Activated CD4-positive, alpha-beta memory T cell treated with anti-CD3 and anti-CD28 coated beads for 36 hours (primary cell): ENCODE measurements around the gene NUDT4B. TPM values are rescaled to one million over a fixed set of nuclear protein-coding genes. Genes with fewer than 3 reads are reported as not detected.
A peak's percentile ranks its signal among the peaks of the same experiment; 100 is the strongest.
"Not testable (repeated sequence)": the region's sequence is repeated elsewhere in the genome, so short reads cannot be mapped to it uniquely, and the experiment has no call there.

Experiments used
- CTCF ChIA-PET: fragments of 350-600 bp; sonication (Branson Sonifier 250); formaldehyde crosslinking; loops from one replicate; lab custom pipeline; 2021; ENCODE audit warnings: antibody characterized with exemption, inconsistent platforms; lab: Charles Lee
- POLR2A ChIA-PET: fragments of 350-600 bp; sonication (Branson Sonifier 250); formaldehyde crosslinking; loops from one replicate; lab custom pipeline; 2021; ENCODE audit warnings: antibody characterized with exemption; lab: Charles Lee
- DNase-seq: peaks from one replicate; pipeline ENCODE4 v3.0.0-alpha.2; 2020
- H3K27ac Mint-ChIP-seq: one replicate; pipeline ENCODE4 v1.8.0; 2021; ENCODE audit warnings: mixed read lengths
- H3K27me3 Mint-ChIP-seq: one replicate; pipeline ENCODE4 v1.8.0; 2021; ENCODE audit warnings: mixed read lengths
- H3K36me3 Mint-ChIP-seq: one replicate; pipeline ENCODE4 v1.8.0; 2021; ENCODE audit warnings: mixed read lengths
- H3K4me1 Mint-ChIP-seq: one replicate; pipeline ENCODE4 v1.8.0; 2021; ENCODE audit warnings: low read depth, mixed read lengths
- H3K4me3 Mint-ChIP-seq: one replicate; pipeline ENCODE4 v1.8.0; 2021; ENCODE audit warnings: mild to moderate bottlenecking, mixed read lengths
- H3K9me3 Mint-ChIP-seq: one replicate; pipeline ENCODE4 v1.8.0; 2021; ENCODE audit warnings: mixed read lengths
- intact Hi-C: fragments of 100-400 bp; cut with micrococcal nuclease; formaldehyde crosslinking; loops from one replicate; pipeline ENCODE4 v1.15.1; 2023
- total RNA-seq, 2 experiments: library from RNA; stranded (reverse); gene quantifications; one replicate each; pipeline ENCODE4 v1.2.3, GENCODE V29; 2021

The NUDT4B gene
- total RNA-seq, 2 experiments from 2014 or later: 0.43 to 0.53 TPM

GRCh38 chr1:148756231-148756630 is 7.7 kb downstream of the NUDT4B start:
- H3K9me3 Mint-ChIP-seq, H3K27ac Mint-ChIP-seq, H3K36me3 Mint-ChIP-seq, H3K27me3 Mint-ChIP-seq, CTCF ChIA-PET, DNase-seq, H3K4me3 Mint-ChIP-seq, intact Hi-C loops, POLR2A ChIA-PET, H3K4me1 Mint-ChIP-seq: not testable (repeated sequence)

- H3K36me3 Mint-ChIP-seq, H3K4me3 Mint-ChIP-seq, H3K27ac Mint-ChIP-seq, H3K9me3 Mint-ChIP-seq, intact Hi-C loops, H3K27me3 Mint-ChIP-seq, CTCF ChIA-PET, POLR2A ChIA-PET, H3K4me1 Mint-ChIP-seq, DNase-seq: not testable (repeated sequence)
Measured at GRCh38 chr1:148757446-148757845, 8.9 kb downstream of the NUDT4B start.

- H3K9me3 Mint-ChIP-seq, CTCF ChIA-PET, H3K27ac Mint-ChIP-seq, DNase-seq, H3K4me1 Mint-ChIP-seq, H3K27me3 Mint-ChIP-seq, H3K36me3 Mint-ChIP-seq, intact Hi-C loops, POLR2A ChIA-PET, H3K4me3 Mint-ChIP-seq: not testable (repeated sequence)
Measured at GRCh38 chr1:148758412-148758811, 9.8 kb downstream of the NUDT4B start.

GRCh38 chr1:148758925-148759324 is 10.4 kb downstream of the NUDT4B start:
- H3K4me3 Mint-ChIP-seq, H3K4me1 Mint-ChIP-seq, intact Hi-C loops, H3K9me3 Mint-ChIP-seq, H3K27me3 Mint-ChIP-seq, POLR2A ChIA-PET, H3K36me3 Mint-ChIP-seq, CTCF ChIA-PET, DNase-seq, H3K27ac Mint-ChIP-seq: not testable (repeated sequence)

GRCh38 chr1:148759749-148760148 is 11.2 kb downstream of the NUDT4B start:
- CTCF ChIA-PET, H3K4me1 Mint-ChIP-seq, H3K27ac Mint-ChIP-seq, H3K9me3 Mint-ChIP-seq, POLR2A ChIA-PET, intact Hi-C loops, H3K36me3 Mint-ChIP-seq, H3K4me3 Mint-ChIP-seq, H3K27me3 Mint-ChIP-seq: not testable (repeated sequence)
- peak; percentile 63 for DNase-seq

- H3K27ac Mint-ChIP-seq, intact Hi-C loops, CTCF ChIA-PET, H3K4me3 Mint-ChIP-seq, H3K36me3 Mint-ChIP-seq, H3K9me3 Mint-ChIP-seq, H3K27me3 Mint-ChIP-seq, H3K4me1 Mint-ChIP-seq, DNase-seq, POLR2A ChIA-PET: not testable (repeated sequence)
Measured at GRCh38 chr1:148760206-148760605, 11.6 kb downstream of the NUDT4B start.

- H3K27me3 Mint-ChIP-seq, H3K27ac Mint-ChIP-seq, intact Hi-C loops, H3K4me1 Mint-ChIP-seq, H3K9me3 Mint-ChIP-seq, CTCF ChIA-PET, DNase-seq, H3K4me3 Mint-ChIP-seq, H3K36me3 Mint-ChIP-seq, POLR2A ChIA-PET: not testable (repeated sequence)
Measured at GRCh38 chr1:148761360-148761759, 12.8 kb downstream of the NUDT4B start.

GRCh38 chr1:148765238-148766019 is 16.9 kb downstream of the NUDT4B start:
- DNase-seq, H3K4me3 Mint-ChIP-seq, H3K36me3 Mint-ChIP-seq, CTCF ChIA-PET, H3K27me3 Mint-ChIP-seq, H3K4me1 Mint-ChIP-seq, H3K27ac Mint-ChIP-seq, H3K9me3 Mint-ChIP-seq, intact Hi-C loops, POLR2A ChIA-PET: not testable (repeated sequence)

- POLR2A ChIA-PET: not testable (repeated sequence)
Measured at GRCh38 chr1:148768541-148768940, 20.0 kb downstream of the NUDT4B start.

GRCh38 chr1:148769495-148769894 is 20.9 kb downstream of the NUDT4B start:
- H3K4me1 Mint-ChIP-seq, H3K27ac Mint-ChIP-seq, POLR2A ChIA-PET, H3K36me3 Mint-ChIP-seq, intact Hi-C loops, DNase-seq, H3K9me3 Mint-ChIP-seq, CTCF ChIA-PET, H3K27me3 Mint-ChIP-seq, H3K4me3 Mint-ChIP-seq: not testable (repeated sequence)

More at GRCh38 chr1:148768541-148768940, 20.0 kb downstream of the NUDT4B start:
- H3K27ac Mint-ChIP-seq, H3K4me1 Mint-ChIP-seq, CTCF ChIA-PET, H3K9me3 Mint-ChIP-seq, DNase-seq, H3K36me3 Mint-ChIP-seq, intact Hi-C loops, H3K4me3 Mint-ChIP-seq, H3K27me3 Mint-ChIP-seq: not testable (repeated sequence)

- H3K27ac Mint-ChIP-seq, DNase-seq, H3K4me3 Mint-ChIP-seq, H3K36me3 Mint-ChIP-seq, intact Hi-C loops, H3K4me1 Mint-ChIP-seq, H3K27me3 Mint-ChIP-seq, H3K9me3 Mint-ChIP-seq, POLR2A ChIA-PET, CTCF ChIA-PET: not testable (repeated sequence)
Measured at GRCh38 chr1:148773690-148774089, 25.1 kb downstream of the NUDT4B start.

- H3K4me1 Mint-ChIP-seq, CTCF ChIA-PET, H3K27me3 Mint-ChIP-seq, intact Hi-C loops, POLR2A ChIA-PET, H3K4me3 Mint-ChIP-seq, H3K27ac Mint-ChIP-seq, DNase-seq, H3K9me3 Mint-ChIP-seq, H3K36me3 Mint-ChIP-seq: not testable (repeated sequence)
Measured at GRCh38 chr1:148774102-148774501, 25.5 kb downstream of the NUDT4B start.

- POLR2A ChIA-PET, intact Hi-C loops, H3K36me3 Mint-ChIP-seq, H3K4me3 Mint-ChIP-seq, DNase-seq, H3K4me1 Mint-ChIP-seq, H3K27ac Mint-ChIP-seq, H3K27me3 Mint-ChIP-seq, CTCF ChIA-PET, H3K9me3 Mint-ChIP-seq: not testable (repeated sequence)
Measured at GRCh38 chr1:148775263-148775662, 26.7 kb downstream of the NUDT4B start.
